DMS53 treated with DMSO at 0.1 percent for 48 hours (cell line): Measurements from ENCODE around the gene PTPRH.
"Not testable (repeated sequence)": the region's sequence is repeated elsewhere in the genome, so short reads cannot be mapped to it uniquely, and the experiment has no call there.

ENCODE experiments used
- DNase-seq: peaks from one replicate; lab custom pipeline; 2025; ENCODE audit not compliant: unreplicated experiment; lab: John Stamatoyannopoulos, UW

The PTPRH gene

GRCh38 chr19:55193481-55193880 lies 15.8 kb downstream of the PTPRH start:
- no peak for DNase-seq

GRCh38 chr19:55189403-55189835 lies 19.9 kb downstream of the PTPRH start:
- no peak for DNase-seq

GRCh38 chr19:55188625-55189024 lies 20.7 kb downstream of the PTPRH start:
- no peak for DNase-seq

- DNase-seq = no peak
Observed at GRCh38 chr19:55186080-55186479, 23.2 kb downstream of the PTPRH start.

- no peak for DNase-seq
Observed at GRCh38 chr19:55181740-55182139, 27.6 kb downstream of the PTPRH start.

- no peak for DNase-seq
Observed at GRCh38 chr19:55179606-55180484, 29.5 kb downstream of the PTPRH start, which contains the start of gene SYT5. Gene SYT5, minus strand, starts transcription at chr19:55180289. Its CDS starts 1,248 bp downstream, at chr19:55179041.

GRCh38 chr19:55178781-55179599 lies 30.3 kb downstream of the PTPRH start:
- peak; percentile 79 for DNase-seq

- peak; percentile 29 for DNase-seq
Observed at GRCh38 chr19:55176076-55176475, 33.2 kb downstream of the PTPRH start.

- no peak for DNase-seq
Observed at GRCh38 chr19:55175117-55175867, 34.0 kb downstream of the PTPRH start.

- no peak for DNase-seq
Observed at GRCh38 chr19:55174425-55175116, 34.7 kb downstream of the PTPRH start.

GRCh38 chr19:55173714-55174409 lies 35.4 kb downstream of the PTPRH start:
- peak; percentile 30 for DNase-seq

GRCh38 chr19:55173186-55173713 lies 36.1 kb downstream of the PTPRH start:
- no peak for DNase-seq

GRCh38 chr19:55172741-55173140 lies 36.6 kb downstream of the PTPRH start:
- no peak for DNase-seq

GRCh38 chr19:55172318-55172717 lies 37.0 kb downstream of the PTPRH start:
- not testable (repeated sequence) for DNase-seq

- DNase-seq = no peak
Observed at GRCh38 chr19:55171440-55171839, 37.9 kb downstream of the PTPRH start.

GRCh38 chr19:55169136-55169535 lies 40.2 kb downstream of the PTPRH start:
- no peak for DNase-seq

- DNase-seq = peak; percentile 94
Observed at GRCh38 chr19:55166530-55167268, 42.6 kb downstream of the PTPRH start, which contains the start of gene DNAAF3. Gene DNAAF3, minus strand, starts transcription at chr19:55166613. Its CDS starts 200 bp downstream, at chr19:55166413.

- DNase-seq = peak; percentile 81
Observed at GRCh38 chr19:55165952-55166529, 43.3 kb downstream of the PTPRH start.
